Upper lobe of left lung (tissue), 6 donors: ENCODE measurements around the gene EPM2AIP1. TPM values are rescaled to one million over a fixed set of nuclear protein-coding genes. Genes with fewer than 3 reads are reported as not detected.
A peak's percentile ranks its signal among the peaks of the same experiment; 100 is the strongest.

Experiments
- ATAC-seq, 2 donors: fragments of 200-7000 bp; cut with Tn5 transposase; one replicate each; pipeline ENCODE4 v1.9.1; 2022; ENCODE audit warnings: mild to moderate bottlenecking in 2 of 2, moderate library complexity in 2 of 2; ENCODE audit not compliant: low FRiP score in 2 of 2
- DNase-seq, 2 donors: peaks; one replicate each; pipeline ENCODE4 v3.0.0-alpha.2; 2019 to 2020
- H3K27ac ChIP-seq, 4 donors: fragments of 200-600 bp; sonication (generic); one replicate each; pipeline ENCODE4 v1.5.1; 2016 to 2019
- H3K27me3 ChIP-seq, 4 donors: fragments of 200-600 bp; sonication (generic); one replicate each; pipeline ENCODE4 v1.5.1; 2017 to 2019
- H3K36me3 ChIP-seq, 4 donors: fragments of 200-600 bp; sonication (generic); one replicate each; pipeline ENCODE4 v1.5.1; 2016 to 2019
- H3K4me1 ChIP-seq, 4 donors: fragments of 200-600 bp; sonication (generic); one replicate each; pipeline ENCODE4 v1.5.1; 2018 to 2019
- H3K4me3 ChIP-seq, 4 donors: fragments of 200-600 bp; sonication (generic); one replicate each; pipeline ENCODE4 v1.5.1; 2017 to 2019; ENCODE audit warnings: mild to moderate bottlenecking in 2 of 4, moderate library complexity in 1 of 4
- H3K9me3 ChIP-seq, 4 donors: fragments of 200-600 bp; sonication (generic); one replicate each; pipeline ENCODE4 v1.5.1; 2018 to 2019
- EP300 ChIP-seq, 4 donors: sonication (generic); formaldehyde crosslinking; IDR thresholded peaks; one replicate each; pipeline ENCODE4 v1.5.1; 2017; ENCODE audit warnings: antibody characterized with exemption in 4 of 4, control low read depth in 2 of 4
- POLR2A ChIP-seq, 4 donors: fragments of 450-650 bp; IDR thresholded peaks; one replicate each; pipeline ENCODE4 v1.5.1; 2016 to 2017; ENCODE audit warnings: antibody characterized with exemption in 4 of 4, mild to moderate bottlenecking in 2 of 4
- POLR2AphosphoS5 ChIP-seq, 2 donors: sonication (generic); formaldehyde crosslinking; IDR thresholded peaks; one replicate each; pipeline ENCODE4 v1.5.1; 2017; ENCODE audit warnings: antibody characterized with exemption in 2 of 2
- WGBS, 2 donors: methylation state at CpG; one replicate each; pipeline ENCODE4 v1.1.5; 2017 to 2018; 5-methylcytosine and 5-hydroxymethylcytosine counted together
- total RNA-seq, 6 donors: library from RNA; depleted of rRNA in 4 of 6; stranded (reverse); fragments of >200 nt in 4 of 6; gene quantifications; one replicate each; pipeline versions ENCODE4 v1.1.0 to v1.2.1, GENCODE V29; 2016 to 2021
- TF ChIP-seq, protein P1 (sequence below), 6 experiments: fragments of 450-650 bp in 4 of 6; fragments of 200-600 bp in 2 of 6; sonication (generic) in 2 of 6; IDR thresholded peaks; one replicate each; pipeline ENCODE4 v1.5.1; 2016 to 2019; ENCODE audit warnings: antibody characterized with exemption in 6 of 6
- donor health status: DM: no; HTN: no; CAD: no; lungs with moderate emphysema.
- donor health status: DM: no; HTN: yes; CAD: no; lungs with severe emphysema.

The EPM2AIP1 gene
- total RNA-seq, 6 donors from 2014 or later: 12.5 to 44.0 (median 18.1) TPM

DNA sequence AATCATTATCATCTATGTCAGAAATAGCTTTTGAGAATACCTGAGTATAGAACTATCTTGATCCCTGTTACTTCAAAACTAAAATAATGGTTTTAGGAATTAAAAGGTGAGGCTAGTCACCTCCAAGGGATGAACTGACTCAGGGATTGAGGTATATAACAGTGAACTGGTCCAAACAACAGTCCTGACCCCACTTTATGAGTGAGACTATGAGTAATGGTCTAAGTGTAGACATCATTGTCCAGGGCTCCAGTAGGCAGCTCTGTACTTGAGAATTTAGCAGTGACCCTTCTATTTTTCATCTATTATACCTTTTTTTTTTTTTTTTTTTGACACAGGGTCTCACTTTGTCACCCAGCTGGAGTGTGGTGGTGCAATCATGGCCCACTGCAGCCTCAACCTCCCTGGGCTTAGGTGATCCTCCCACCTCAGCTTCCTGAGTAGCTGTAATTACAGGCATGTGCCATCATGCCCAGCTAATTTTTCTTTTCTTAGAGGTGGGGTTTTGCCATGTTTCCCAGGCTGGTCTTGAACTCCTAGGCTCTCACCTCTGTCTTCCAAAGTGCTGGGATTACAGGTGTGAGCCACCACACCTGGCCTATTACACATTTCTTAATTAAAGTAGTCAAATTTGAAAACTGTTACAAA lies 36.7 kb upstream of the EPM2AIP1 start:
- H3K36me3 ChIP-seq: peaks cover 9 to 84% (median 43%) of the 10 kb centered on the region in 4 donors
- H3K4me1 ChIP-seq: peaks cover 0 to 9% (median 5%) of the 10 kb centered on the region in 4 donors
- H3K9me3 ChIP-seq: no peaks in the 10 kb centered on the region
- no peak for ATAC-seq
- TF ChIP-seq, protein P1, sequence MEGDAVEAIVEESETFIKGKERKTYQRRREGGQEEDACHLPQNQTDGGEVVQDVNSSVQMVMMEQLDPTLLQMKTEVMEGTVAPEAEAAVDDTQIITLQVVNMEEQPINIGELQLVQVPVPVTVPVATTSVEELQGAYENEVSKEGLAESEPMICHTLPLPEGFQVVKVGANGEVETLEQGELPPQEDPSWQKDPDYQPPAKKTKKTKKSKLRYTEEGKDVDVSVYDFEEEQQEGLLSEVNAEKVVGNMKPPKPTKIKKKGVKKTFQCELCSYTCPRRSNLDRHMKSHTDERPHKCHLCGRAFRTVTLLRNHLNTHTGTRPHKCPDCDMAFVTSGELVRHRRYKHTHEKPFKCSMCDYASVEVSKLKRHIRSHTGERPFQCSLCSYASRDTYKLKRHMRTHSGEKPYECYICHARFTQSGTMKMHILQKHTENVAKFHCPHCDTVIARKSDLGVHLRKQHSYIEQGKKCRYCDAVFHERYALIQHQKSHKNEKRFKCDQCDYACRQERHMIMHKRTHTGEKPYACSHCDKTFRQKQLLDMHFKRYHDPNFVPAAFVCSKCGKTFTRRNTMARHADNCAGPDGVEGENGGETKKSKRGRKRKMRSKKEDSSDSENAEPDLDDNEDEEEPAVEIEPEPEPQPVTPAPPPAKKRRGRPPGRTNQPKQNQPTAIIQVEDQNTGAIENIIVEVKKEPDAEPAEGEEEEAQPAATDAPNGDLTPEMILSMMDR (IDR thresholded peaks at IDR 0.05): no peak
- TF ChIP-seq EP300 (IDR thresholded peaks at IDR 0.05) (no peak), POLR2AphosphoS5 (IDR thresholded peaks at IDR 0.05) (no peak), POLR2A (IDR thresholded peaks at IDR 0.05) (no peak)
- H3K27me3 ChIP-seq: no peaks in the 10 kb centered on the region
- H3K27ac ChIP-seq: peak overlapping the region in 3 of 4 donors; percentile 3 to 72 (median 63)
- H3K4me3 ChIP-seq: no peak overlapping the region
- no peak for DNase-seq

DNA sequence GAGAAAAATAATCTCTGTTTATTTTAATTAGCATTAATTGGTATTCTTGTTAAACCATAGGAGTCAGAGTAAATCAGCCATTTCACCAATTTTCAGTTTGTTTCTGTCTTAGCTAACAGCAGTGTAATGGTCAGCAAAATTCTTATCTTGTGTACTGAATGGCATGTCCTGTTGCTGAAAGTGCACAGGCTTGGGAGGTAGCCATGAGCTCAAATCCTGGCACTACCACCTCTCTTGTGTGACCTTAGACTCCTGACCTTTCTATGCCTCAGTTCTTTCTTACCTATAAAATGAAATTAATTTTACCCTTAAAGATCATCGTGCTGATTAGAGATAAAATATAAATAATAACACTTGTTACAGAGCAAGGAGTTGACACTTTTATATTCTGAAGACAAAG lies 36.2 kb upstream of the EPM2AIP1 start:
- peak overlapping the region in 1 of 4 donors; percentile 72 for H3K27ac ChIP-seq
- no peak overlapping the region for H3K4me3 ChIP-seq
- H3K9me3 ChIP-seq: no peaks in the 10 kb centered on the region
- peaks cover 0 to 12% (median 5%) of the 10 kb centered on the region in 4 donors for H3K4me1 ChIP-seq
- DNase-seq (no peak), ATAC-seq (no peak)
- no peak for TF ChIP-seq EP300 (IDR thresholded peaks at IDR 0.05)
- no peak for TF ChIP-seq POLR2AphosphoS5 (IDR thresholded peaks at IDR 0.05)
- TF ChIP-seq, protein P1 (IDR thresholded peaks at IDR 0.05): no peak
- no peak for TF ChIP-seq POLR2A (IDR thresholded peaks at IDR 0.05)
- no peaks in the 10 kb centered on the region for H3K27me3 ChIP-seq
- peaks cover 9 to 81% (median 43%) of the 10 kb centered on the region in 4 donors for H3K36me3 ChIP-seq
- WGBS, 2 donors: 94% methylated on average over 1 of the region's 1 CpG

DNA sequence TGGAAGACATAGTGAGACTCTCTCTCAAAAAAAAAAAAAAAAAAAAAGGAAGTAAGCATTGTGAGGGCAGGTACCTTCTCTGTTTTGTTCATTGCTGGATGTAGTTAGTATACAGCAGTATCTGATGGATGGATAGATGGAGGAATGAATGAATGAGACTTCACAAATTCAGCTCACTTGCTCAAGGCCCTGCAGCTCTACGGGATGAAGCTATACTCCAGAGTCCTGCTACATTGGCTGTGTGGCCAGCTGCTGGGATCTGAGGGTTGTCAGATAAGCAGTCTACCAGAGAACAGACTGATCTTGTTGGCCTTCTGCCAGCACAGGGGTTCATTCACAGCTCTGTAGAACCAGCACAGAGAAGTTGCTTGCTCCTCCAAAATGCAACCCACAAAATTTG lies 35.4 kb upstream of the EPM2AIP1 start:
- no peaks in the 10 kb centered on the region for H3K9me3 ChIP-seq
- no peaks in the 10 kb centered on the region for H3K27me3 ChIP-seq
- no peak overlapping the region for H3K27ac ChIP-seq
- DNase-seq: no peak
- 27 to 76% methylated on average over 1 of the region's 1 CpG for WGBS, 2 donors
- H3K36me3 ChIP-seq: peaks cover 9 to 81% (median 45%) of the 10 kb centered on the region in 4 donors
- peaks cover 0 to 12% (median 5%) of the 10 kb centered on the region in 4 donors for H3K4me1 ChIP-seq
- no peak overlapping the region for H3K4me3 ChIP-seq
- no peak for ATAC-seq
- TF ChIP-seq EP300 (IDR thresholded peaks at IDR 0.05) (no peak), POLR2AphosphoS5 (IDR thresholded peaks at IDR 0.05) (no peak), POLR2A (IDR thresholded peaks at IDR 0.05) (no peak)
- TF ChIP-seq, protein P1 (IDR thresholded peaks at IDR 0.05): no peak

DNA sequence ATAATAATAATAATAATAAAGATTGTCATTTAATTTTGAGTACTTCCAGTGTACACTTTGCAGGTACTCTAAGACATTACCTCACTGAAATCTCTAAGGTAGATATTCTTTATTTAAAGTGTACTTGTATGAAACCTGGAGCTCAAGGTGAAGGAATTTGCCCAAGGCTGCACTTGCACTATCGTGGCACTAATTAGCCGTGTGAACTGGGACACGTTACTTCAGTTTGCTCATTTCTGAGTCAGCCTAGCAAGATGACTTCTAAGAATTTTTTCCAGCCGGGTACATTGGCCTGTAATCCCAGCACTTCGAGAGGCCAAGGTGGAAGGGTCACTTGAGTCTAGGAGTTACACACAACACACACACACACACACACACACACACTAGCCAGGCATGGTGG lies 33.9 kb upstream of the EPM2AIP1 start:
- Histone ChIP-seq H3K4me3 (no peak overlapping the region), H3K27me3 (no peaks in the 10 kb centered on the region), H3K27ac (no peak overlapping the region), H3K4me1 (peaks cover 0 to 12% (median 5%) of the 10 kb centered on the region in 4 donors), H3K36me3 (peaks cover 9 to 85% (median 48%) of the 10 kb centered on the region in 4 donors), H3K9me3 (no peaks in the 10 kb centered on the region)
- DNase-seq (no peak), ATAC-seq (no peak)
- WGBS, 2 donors: 79 to 81% methylated on average over 5 of the region's 5 CpGs
- TF ChIP-seq, protein P1 (IDR thresholded peaks at IDR 0.05): no peak
- no peak for TF ChIP-seq POLR2AphosphoS5 (IDR thresholded peaks at IDR 0.05)
- TF ChIP-seq EP300 (IDR thresholded peaks at IDR 0.05): no peak
- no peak for TF ChIP-seq POLR2A (IDR thresholded peaks at IDR 0.05)
